NCI-H82 treated with DMSO at 0.1 percent for 48 hours (cell line): ENCODE measurements around the gene MCM9.
"Not testable (repeated sequence)": the region's sequence is repeated elsewhere in the genome, so short reads cannot be mapped to it uniquely, and the experiment has no call there.

Source experiments
- DNase-seq: peaks from one replicate; lab custom pipeline; 2025; ENCODE audit not compliant: unreplicated experiment; lab: John Stamatoyannopoulos, UW

Gene MCM9

DNA sequence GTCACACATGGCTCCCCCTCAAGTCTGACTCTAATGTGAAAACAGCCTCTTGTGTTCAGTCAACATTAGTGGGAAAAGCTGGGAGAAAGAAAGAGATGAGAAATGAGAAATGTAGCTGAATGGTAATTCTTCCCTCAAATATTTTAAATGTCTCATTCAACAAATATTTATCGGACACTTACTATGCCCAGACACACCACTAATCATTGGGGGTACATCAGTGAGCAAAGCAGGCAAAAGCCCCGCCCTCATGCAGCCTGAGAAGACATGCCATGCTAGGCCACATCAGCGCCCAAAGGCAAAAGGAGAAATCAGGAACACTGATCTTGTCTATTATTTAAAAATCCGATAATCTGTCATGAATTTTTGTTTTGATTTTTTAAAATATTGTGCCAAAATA lies 130.9 kb downstream of the MCM9 start:
- no peak for DNase-seq

DNA sequence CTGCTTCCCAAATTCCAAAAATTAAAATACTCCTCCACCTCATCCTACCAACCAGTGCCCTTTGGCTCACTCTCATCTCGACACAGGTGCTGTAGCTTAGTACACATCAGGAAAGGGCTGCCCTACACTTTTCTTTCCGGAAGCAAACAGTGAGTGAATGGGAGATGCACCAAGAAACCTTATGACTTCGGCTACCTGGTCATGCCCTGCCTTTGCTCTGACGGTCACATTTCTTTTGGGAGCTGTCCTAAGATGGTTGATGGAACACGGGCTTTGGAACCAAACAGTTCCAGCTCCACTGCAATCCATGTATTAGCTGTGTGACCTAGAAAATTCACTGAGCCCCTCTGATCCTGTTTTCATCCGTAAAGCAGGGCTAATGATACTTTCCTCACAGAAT lies 133.7 kb downstream of the MCM9 start:
- no peak for DNase-seq

DNA sequence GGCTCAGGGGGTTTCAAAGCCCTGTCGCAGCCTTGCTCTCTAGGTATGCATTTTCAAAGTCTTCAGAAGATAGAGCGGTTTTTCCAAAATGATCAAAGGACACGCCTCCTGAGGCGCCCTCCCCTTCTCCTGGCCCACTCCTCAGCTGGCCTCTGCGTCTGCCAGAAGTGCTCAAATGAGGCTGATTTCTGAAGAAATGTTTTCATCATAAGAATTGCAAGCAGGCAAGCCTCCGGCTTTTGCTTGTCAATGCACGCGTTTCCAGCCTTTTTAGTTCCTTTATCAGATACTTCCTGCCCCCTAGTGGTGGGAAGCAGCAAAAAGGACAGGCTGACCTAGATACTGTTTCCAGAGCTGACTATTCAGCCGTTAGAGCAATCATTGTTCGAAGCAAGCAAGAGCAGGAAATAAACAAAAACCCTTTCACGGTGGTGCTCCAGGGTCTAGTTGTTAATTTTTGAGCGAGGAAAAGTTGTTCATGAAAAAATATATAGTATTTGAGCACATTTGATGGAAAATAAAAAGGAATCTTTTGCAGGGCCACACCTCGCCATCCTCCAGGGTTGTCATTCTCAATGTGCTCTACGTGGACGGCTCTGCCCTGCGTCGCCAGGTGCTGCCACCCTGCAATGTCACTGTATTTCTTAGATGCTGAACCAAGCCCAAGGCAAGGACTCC lies 134.4 kb downstream of the MCM9 start:
- peak; percentile 73 for DNase-seq

DNA sequence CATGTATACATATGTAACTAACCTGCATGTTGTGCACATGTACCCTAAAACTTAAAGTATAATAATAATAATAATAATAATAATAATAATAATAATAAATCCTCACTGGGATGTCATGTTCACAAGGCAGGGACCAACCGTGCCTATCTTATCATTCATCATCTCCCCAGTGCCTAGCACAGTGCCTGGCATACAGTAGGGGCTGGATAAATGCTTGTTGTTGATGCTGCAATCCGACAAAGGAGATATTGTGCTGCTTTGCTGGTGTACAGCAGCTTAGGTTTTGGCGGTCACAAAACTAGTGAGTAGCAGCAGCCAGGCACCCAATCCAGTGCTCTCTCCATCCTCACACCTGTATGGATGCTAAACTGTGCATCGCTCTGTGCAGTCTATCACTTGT lies 135.1 kb downstream of the MCM9 start:
- DNase-seq, result no peak

DNA sequence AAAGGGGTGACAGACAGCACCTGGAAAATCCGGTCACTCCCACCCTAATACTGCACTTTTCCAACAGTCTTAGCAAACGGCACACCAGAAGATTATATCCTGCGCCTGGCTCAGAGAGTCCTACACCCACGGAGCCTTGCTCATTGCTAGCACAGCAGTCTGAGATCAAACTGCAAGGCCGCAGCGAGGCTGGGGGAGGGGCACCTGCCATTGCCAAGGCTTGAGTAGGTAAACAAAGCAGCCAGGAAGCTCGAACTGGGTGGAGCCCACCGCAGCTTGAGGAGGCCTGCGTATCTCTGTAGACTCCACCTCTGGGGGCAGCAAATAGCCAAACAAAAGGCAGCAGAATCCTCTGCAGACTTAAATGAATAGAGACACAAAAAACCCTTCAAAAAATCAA lies 138.4 kb downstream of the MCM9 start:
- not testable (repeated sequence) for DNase-seq

DNA sequence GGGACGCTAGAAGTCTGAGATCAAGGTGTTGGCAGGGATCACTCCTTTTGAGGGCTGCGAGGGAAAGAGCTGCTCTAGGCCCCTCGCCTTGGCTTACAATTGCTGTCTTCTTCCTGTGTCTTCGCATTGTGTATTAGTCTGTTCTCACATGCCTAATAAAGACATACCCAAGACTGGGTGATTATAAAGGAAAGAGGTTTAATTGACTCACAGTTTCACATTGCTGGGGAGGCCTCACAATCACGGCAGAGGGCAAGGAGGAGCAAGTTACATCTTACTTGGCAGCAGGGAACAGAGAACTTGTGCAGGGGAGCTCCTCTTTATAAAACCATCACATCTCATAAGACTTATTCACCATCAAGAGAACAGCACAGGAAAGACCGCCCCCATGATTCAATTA lies 143.5 kb downstream of the MCM9 start:
- DNase-seq, result no peak

DNA sequence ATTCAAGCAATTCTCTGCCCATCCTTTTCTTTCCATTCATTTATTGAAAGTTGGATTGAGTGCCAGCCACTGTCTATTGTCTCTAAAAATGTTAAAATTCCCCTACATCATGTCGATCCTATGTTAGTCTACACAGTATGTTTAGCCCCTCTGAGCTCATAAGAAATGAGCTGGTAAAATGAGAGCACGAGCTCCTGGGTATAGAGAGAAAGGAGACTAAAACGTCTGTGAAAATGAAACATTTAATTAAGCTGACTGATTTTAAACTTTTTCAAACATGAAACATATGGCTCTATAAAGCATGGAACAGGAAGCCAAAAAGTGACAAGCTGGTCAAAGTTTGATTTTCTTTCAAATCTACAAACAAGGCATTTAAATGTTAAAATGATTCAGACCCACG lies 145.0 kb downstream of the MCM9 start:
- DNase-seq, result no peak

DNA sequence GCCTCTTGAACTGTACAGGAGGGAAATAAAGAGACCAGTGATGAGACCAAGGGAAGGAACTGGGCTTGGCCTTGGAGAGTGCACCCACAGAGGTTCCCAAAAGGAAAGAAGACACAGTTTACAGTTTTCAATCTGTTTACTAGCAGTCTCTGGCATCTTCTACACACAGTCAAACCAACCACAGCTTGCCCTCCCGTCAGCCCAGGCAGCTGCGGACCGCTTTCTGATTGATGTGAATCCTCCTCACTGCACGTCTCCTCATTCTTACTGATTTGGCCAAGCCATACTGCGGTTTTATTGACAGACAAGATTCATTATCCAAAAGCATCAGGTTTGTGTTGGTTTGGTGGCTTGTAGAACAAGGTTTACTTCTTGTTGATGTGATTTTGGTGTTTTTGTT lies 145.5 kb downstream of the MCM9 start:
- no peak for DNase-seq

DNA sequence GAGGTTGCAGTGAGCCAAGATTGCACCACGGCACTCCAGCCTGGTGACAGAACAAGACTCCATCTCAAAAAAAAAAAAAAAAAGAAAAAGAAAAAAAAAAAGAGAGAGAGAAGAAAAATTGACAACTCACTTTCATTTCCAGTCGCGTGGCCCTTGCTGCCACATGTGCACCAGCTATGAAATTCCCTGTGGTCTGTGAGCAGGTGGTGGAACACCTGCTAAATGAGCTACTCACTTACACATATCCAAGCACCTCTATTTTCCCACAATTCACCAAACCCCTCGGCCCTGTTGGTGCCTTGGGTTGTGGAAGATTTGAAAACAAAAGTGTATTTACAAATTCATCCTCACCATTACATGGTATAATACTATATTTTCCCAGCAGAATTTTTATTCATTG lies 146.3 kb downstream of the MCM9 start:
- no peak for DNase-seq

DNA sequence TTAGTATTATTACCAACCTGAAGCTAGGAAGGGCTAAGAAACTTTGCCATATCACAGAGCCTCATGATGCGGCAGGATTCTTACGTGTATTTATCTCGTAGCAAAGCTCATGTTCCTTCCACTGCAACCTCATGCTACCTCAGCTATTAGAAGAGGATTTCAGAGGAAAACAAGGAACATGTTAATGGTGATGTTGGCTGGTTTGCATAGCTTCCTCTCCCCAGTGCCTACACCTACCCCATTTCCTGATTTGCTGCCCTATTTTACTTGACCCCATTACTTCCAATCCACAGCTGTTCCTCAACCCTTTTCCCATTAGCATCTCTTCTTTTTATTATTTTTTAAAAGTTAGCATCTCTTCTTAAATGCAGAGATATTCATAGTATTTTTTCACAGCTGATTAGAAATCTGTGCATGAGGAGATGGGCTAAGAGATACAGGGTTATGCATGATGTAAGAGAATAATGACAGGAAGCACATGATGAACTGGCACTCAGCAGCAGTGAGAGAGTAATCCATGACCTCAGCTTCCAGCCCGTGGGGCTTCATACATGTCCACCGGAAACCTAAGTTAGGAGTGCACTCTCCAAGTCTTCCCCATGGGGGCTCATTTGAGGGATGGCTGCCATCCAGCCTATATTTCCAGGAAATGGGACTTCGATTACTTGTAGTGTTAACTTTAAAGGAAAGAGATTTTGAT lies 147.1 kb downstream of the MCM9 start:
- DNase-seq, result no peak

DNA sequence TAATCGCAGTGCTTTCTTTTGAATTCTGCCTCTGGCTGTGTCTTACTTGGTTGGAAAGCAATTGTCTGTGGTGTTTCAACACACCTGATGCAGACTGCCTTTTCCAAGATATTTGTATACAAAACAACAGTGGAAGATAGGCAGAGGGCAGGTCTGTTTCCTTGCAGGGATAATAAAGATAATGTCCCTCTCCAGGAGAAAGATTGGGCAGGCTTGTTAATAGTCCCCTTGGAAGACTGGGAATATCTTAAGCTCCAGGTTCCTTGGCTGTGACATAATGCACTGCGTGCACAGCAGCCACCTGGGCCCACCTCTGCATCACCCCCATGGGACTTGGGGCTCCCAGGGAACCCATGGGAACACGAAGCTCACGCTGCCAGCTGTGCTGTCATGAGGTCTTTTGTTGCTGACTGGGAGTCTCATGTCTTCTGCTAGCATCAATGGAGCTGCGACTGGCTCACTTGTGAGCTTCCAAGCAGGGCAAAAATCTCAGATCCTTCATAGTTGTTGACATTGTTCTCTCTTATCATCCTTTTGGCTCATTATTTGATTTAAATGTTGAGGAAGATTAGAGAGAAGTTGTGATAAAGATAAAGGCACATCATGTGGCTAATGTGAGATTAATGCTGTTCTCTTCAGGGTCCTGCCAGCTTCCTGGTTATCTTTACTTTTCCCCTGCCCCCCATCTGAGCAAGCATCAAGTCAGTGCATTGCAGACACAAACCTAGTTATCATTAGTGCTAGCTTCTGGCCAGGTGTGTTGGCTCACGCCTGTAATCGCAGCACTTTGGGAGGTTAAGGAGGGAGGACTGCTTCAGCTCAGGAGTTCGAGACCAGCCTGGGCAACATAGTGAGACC lies 148.1 kb downstream of the MCM9 start:
- no peak for DNase-seq

DNA sequence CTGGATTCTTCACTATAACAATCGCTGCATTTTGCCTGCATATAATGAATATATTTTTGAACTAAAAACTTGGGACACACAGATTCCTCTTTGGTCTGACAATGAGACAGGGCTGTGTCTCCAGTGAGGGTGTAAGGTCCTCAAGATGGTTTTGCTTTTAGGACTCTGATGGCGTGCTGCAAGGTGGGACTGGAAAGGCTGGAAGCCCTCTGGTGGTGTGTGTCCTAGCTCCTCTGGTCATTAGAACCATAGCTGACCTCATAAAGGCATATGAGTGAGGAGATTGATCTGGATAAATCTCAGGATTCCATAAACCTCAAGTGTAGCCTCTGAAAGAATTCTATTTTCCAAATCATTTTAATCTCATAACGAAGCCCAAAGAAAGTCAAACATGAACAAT lies 149.4 kb downstream of the MCM9 start:
- DNase-seq, result no peak

DNA sequence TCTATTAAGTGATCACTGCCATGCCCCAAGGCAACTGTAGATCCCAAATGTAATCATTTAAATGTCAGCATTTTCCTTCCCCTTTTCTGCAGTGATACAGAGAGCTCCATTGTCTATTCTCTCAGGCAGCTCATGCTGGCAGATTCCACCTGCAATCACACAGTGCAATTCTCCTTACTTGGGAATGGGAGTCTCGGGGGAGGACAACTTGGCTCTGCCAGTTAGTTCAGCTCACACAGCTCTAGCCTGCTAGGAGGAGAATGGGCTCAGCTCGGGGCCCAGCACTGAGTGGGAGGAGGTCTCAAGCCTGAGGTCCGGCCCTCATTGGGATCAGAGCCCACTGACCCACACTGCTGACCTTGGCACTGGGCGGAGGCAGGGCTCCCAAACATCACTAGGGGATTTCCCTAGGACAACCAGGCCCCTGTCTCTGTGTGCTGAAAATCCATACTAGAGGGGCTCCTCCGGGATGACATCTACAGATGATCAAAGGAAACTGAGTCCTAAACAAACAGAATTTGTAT lies 150.3 kb downstream of the MCM9 start:
- no peak for DNase-seq

DNA sequence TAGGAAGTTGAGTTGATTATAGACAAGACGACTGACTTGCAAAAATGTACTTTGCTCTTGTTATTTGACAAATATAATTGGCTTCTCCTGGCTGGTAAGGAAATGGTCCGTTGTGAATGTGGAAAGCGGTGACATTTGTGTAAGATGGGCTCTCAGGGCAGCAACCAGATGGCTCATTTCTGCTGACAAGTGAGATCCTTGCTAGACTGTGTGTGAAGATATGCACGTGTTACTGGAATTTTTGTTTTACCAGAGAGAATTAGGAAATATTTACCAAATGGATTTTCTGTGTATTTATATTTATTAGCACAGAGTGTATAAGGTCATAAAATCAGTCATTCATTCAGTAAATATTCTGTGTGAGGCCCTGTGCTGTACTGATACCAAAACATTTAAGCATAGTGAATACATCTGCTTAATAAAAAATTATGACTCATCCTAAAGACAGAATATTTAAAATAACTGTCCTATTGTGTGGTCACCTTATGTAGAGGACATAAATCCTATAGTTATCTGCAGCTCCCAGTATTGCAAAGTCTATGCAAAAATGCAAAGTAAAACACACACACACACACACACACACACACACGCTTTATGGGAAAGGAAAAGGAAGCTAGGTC lies 150.9 kb downstream of the MCM9 start:
- no peak for DNase-seq

DNA sequence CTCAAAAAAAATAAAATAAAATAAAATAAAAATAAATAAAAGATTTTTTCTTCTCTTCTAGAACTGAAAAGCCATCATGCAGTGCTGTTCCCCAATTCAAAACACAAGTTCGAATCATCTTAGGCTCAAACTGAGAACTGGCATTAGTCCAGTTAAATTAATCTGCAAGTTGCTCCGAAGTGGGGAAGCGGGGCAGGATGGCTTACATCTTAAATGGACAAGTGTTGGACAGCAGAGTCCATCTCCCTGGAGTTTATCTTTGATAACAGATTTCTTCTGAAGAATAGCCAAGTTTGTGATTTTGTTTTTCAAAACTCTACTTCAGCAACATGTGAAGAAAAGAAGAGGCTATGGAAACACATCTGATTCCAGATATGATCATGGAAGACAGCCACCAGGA lies 152.3 kb downstream of the MCM9 start:
- DNase-seq, result no peak

DNA sequence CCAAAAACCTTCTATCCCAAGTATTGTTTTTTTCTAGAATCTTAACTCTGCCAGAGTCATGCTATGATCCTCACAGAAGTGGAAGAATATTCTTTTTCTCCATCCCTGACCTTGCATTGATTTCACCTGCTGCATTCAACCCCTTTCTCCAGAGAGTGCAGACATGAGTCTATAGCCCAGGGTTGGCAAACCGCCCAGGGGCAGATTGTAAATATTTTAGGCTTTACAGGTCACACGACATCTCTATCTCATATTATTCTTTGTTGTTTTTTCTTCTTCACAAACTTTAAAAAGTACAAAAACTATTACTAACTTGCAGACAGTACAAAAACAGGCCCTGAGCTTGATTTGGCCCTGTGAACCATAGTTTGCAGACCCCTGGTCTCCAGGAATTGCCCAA lies 153.1 kb downstream of the MCM9 start:
- no peak for DNase-seq

DNA sequence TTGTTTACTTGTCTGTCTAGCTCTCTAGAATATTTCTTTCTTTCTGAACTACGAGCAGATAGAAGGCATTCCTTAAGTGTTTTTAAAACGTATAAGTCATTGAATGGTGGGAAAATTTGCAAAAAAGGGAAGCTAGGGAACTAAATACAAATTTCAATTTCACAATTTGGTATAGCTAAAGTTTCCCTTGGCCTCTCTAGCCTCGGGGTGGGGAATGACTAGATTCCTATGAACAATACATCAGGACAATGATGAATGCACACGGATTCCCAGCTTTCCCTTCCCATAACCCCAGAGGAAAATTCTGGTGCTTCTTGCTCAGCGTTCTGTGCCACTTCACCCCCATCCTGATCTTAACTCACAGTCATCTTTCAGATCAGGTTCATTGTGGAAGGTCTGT lies 154.3 kb downstream of the MCM9 start:
- no peak for DNase-seq

DNA sequence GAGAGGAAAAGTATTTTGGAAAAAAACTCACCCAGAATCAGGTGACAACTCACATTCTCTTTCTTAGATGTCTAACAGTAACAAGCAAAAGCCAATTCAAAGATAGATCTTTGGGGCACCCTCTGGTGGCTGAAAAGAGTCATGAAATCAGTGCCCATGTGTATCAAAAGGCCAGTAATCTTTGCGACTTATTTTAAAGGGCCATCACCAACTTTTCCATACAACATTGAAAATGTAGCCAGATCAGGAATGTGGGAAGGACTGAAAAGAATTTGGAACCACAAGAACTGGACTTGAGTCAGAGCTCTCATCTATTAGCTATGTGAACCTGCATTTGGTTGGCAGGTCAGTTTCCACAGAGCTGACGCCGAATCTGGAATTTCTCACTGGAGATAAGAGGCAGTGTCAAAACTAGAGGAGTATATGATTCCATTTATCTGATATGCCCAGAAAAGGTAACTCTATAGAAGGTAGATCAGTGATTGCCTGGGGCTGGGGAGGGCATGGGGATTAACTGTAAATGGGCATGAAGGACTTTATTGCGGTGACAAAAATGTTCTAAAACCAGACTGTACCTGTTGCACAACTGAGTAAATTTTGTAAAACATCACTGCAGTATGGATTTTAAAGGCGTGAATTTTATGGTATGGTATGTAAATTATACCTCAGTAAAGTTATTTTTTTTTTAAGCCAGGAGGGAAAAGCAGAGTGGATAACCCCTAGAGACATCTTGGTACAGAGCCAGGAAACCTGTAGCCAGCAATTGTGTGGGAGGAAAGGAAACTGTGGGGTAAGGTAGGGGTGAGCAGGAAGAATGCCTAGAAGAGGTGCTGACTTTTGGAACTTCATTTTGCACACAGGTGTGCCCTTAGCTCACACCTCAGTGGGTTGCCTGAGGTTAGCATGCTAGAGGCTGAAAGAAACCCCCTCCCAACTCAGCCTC lies 158.1 kb downstream of the MCM9 start:
- peak; percentile 47 for DNase-seq

DNA sequence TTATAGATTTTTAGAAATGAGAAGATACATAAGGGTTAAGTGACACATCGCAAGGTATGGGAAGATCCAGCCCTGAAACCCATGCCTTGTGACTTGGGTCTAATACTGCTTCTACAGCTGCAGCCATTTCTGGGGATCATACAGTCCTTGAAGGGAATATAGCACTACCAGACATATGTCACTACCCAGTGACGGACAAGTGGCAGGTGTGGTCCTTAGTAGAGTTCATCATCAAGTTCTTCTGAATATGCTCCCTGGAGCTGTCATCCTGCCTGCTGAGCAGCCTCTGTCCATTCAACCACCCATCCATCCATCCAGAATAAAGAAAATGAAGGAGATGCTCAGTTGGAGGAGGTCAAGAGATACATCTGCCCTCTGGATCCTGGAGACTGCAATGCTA lies 159.6 kb downstream of the MCM9 start:
- no peak for DNase-seq

DNA sequence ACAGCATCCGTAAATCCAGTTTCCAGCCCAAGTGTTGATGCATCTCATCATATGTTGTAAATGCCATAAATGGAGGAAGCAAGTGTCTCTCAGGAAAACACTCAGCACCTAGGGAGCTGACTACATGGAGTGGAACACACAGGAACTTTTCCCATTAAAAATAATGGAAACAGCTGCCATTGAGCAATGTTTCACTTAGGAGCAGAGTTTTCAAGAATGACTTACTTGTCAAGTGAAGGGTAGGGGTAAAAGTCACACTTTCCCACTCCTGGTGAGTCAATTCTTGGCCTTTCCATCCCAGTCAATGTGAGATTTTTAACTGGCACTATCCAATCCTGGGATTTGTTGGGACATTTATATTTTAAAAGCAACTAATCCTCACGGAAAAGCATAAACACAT lies 160.4 kb downstream of the MCM9 start:
- no peak for DNase-seq
